Hair follicle dermal papilla cell (primary cell): ENCODE measurements around the gene ZBED1. TPM values are rescaled to one million over a fixed set of nuclear protein-coding genes. Genes with fewer than 3 reads are reported as not detected.

Source experiments
- total RNA-seq: library from RNA; depleted of rRNA; stranded (reverse); fragments of >200 nt; gene quantifications from 2 replicates; pipeline ENCODE4 v1.2.3, GENCODE V29; 2012

The ZBED1 gene
- total RNA-seq, result 52.6 and 53.9 TPM in 2 replicates

GRCh38 chrX:2500803-2501558 lies at the start of gene ZBED1, which contains the start of gene DHRSX:
TSS of gene ZBED1 (minus strand) at chrX:2500976. CDS start at chrX:2490719, 10,257 bp downstream.
TSS of gene DHRSX (minus strand) at chrX:2500976. CDS start at chrX:2500925, 51 bp downstream.

Other genes starting within 250 kb of the ZBED1 start
- 20.2 and 26.0 TPM in 2 replicates for gene DHRSX, start within 50 bp of the ZBED1 start, total RNA-seq
- 309 and 366 TPM in 2 replicates for gene CD99, start 190.3 kb upstream of the ZBED1 start, total RNA-seq